ENCODE results near the gene SULT2A1. TPM values are rescaled to one million over a fixed set of nuclear protein-coding genes. Genes with fewer than 3 reads are reported as not detected.
"Not testable (repeated sequence)": the region's sequence is repeated elsewhere in the genome, so short reads cannot be mapped to it uniquely, and the experiment has no call there.

The SULT2A1 gene, protein sequence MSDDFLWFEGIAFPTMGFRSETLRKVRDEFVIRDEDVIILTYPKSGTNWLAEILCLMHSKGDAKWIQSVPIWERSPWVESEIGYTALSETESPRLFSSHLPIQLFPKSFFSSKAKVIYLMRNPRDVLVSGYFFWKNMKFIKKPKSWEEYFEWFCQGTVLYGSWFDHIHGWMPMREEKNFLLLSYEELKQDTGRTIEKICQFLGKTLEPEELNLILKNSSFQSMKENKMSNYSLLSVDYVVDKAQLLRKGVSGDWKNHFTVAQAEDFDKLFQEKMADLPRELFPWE
- not detected for total RNA-seq

DNA sequence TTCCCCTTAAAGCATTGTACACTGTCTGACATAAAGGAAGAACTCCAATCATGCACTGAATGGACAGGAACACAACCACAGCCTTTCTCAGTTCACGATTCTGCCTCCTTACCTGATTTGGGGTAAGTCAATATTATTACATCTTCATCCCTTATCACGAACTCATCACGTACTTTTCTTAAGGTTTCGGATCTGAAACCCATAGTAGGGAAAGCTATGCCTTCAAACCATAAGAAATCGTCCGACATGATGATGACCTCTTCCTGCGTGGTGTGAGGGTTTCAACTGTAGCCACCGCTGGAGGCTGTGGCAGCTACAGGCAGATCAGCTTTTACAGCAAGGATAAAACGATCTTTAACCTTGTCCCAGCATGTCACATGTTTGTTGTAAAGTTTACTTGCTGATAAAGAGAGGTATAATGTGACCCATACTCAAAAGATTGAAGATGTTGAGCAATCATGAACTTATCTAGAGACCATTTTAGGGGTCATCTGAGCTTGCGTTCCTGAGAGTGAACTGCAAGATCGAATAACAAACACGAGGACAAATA, at the start of gene SULT2A1:
TSS of gene SULT2A1 (minus strand) at position 306 of the 550 bp plus-strand sequence. CDS start at position 248, 58 bp downstream.
- DNase-seq (ENCODE audit: low read depth in 2 of 3, low spot score in 2 of 3): no peak

DNA sequence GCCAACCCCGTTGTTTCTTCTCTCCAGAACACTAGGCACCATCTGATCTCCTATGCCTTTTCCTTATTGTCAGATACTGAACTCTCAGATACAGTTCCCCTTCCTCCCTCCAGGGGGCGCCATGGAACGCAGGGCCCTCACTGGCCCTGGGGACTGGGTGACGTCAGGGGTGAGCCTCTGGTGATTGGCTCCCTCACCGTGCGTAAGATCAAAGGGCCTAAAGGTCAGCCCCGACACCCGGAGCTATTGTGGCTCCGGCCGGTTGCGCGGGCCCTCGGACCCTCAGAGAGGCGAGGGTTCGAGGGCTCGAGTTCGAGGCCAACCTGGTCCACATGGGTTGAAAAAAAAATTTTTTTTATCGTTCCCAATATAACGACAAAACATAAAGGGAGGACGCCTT, 42.5 kb upstream of the SULT2A1 start:
- not testable (repeated sequence) for DNase-seq (ENCODE audit: low read depth in 2 of 3, low spot score in 2 of 3)

DNA sequence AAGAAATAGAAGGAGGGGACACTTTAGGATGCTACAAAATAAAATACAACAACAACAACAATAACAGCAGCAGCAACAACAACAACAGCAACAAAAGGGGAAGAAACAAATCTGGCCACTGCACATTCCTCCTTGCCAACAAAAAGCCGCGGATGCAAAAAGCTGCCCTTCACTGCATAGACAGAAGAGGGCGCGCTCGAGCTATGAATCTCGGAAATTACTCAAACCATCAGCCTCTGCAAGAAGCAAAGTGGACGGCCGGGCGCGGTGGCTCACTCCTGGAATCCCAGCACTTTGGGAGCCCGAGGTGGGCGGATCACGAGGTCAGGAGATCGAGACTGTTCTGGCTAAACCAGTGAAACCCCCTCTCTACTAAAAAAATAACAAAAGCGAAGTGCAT, 34.0 kb upstream of the SULT2A1 start:
- not testable (repeated sequence) for DNase-seq (ENCODE audit: low read depth in 2 of 3, low spot score in 2 of 3)

DNA sequence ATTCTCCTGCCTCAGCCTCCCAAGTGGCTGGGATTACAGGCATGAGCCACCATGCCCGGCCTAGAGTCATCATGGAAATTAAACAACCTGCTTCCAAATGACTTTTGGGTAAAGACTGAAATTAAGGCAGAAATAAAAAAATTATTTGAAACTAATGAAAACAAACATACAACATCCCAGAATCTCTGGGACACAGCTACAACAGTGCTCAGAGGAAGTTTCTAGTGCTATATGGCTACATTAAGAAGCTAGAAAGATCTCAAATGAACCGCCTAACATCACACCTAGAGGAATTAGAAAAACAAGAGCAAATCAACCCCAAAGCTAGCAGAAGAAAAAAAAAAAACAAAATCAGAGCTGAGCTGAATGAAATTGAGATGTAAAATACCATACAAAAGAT, 24.1 kb upstream of the SULT2A1 start:
- DNase-seq (ENCODE audit: low read depth in 2 of 3, low spot score in 2 of 3): not testable (repeated sequence)

DNA sequence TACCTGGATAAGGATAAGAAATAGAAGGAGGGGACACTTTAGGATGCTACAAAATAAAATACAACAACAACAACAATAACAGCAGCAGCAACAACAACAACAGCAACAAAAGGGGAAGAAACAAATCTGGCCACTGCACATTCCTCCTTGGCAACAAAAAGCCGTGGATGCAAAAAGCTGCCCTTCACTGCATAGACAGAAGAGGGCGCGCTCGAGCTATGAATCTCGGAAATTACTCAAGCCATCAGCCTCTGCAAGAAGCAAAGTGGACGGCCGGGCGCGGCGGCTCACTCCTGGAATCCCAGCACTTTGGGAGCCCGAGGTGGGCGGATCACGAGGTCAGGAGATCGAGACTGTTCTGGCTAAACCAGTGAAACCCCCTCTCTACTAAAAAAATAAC, 23.2 kb upstream of the SULT2A1 start:
- DNase-seq (ENCODE audit: low read depth in 2 of 3, low spot score in 2 of 3): not testable (repeated sequence)

- DNase-seq (ENCODE audit: low read depth in 2 of 3, low spot score in 2 of 3): no peak
Measured at GRCh38 chr19:47901370-47901769, 15.3 kb upstream of the SULT2A1 start.

DNA sequence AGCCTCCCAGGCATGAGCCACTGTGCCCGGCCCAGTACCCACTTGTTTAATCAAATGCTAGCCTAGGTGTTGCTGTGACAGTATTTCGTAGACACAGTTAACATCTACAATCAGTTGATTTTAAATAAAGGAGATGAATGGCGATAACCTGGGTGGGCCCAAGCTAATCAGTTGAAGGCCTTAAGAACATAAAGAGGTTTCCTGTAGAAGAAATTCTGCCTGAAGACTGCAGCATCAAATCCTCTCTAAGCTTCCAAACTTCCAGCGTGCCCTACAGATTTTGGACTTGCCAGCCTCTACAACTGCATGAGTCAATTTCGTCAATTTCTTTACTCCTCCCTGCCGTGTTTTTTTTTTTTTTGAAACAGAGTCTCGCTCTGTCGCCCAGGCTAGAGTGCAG, 13.2 kb upstream of the SULT2A1 start:
- no peak for DNase-seq (ENCODE audit: low read depth in 2 of 3, low spot score in 2 of 3)

DNA sequence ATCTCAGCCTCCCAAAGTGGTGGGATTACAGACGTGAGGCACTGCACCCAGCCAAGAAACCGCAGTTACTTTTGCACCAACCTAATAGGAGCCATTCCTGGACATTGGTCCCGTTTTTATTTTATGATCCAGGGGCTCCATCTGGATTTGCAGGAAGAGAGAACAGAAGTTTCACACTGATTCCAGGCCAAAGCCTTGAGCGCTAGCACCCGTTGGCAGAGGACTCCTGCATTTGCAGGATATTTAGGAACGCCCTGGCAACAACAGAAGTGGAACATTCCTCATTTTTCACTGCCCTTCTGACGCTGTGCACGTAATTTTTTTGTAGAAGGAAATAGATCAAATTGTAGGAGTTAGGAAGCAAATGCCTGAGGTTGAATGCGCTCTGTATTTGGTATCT, 11.7 kb upstream of the SULT2A1 start:
- DNase-seq (ENCODE audit: low read depth in 2 of 3, low spot score in 2 of 3): no peak

- no peak for DNase-seq (ENCODE audit: low read depth in 2 of 3, low spot score in 2 of 3)
Measured at GRCh38 chr19:47896773-47897172, 10.7 kb upstream of the SULT2A1 start.

DNA sequence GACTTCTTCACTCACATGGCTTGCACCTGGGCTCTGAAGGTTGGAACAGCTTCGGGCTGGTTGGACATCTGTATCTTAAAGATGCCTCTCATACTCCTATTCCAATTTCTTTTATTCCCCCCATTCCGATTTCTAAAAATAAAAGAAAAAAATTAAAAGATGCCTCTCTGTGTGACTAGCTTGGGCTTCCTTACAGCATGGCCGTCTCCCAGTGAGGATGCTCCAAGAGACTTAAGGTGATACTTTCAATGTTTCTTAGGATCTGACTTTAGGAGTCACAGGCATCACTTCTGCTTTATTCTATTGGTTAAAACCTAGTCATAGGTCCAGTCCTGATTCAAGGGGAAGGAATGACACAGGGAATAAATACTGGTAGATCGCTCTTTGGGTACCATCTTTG, 9.9 kb upstream of the SULT2A1 start:
- no peak for DNase-seq (ENCODE audit: low read depth in 2 of 3, low spot score in 2 of 3)

- DNase-seq (ENCODE audit: low read depth in 2 of 3, low spot score in 2 of 3): no peak
Measured at GRCh38 chr19:47895165-47895782, 9.2 kb upstream of the SULT2A1 start.

GRCh38 chr19:47891923-47892666, 6.0 kb upstream of the SULT2A1 start:
- peak in 2 of 3 donors; percentile 72 to 87 for DNase-seq (ENCODE audit: low read depth in 2 of 3, low spot score in 2 of 3)

DNA sequence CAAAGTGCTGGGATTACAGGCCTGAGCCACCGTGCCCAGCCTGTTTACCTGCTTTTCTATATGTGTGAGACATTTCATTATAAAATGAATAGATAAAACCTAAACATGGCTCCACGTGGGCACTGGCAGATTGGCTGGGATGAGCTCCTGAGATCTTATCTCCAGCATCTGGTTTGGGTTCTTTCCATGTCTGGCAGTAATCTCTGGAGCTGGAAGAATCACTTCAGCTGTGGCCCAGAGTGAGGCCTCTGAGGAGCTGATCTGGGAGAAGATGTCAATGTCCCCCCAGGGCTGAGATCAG, 5.5 kb upstream of the SULT2A1 start:
- no peak for DNase-seq (ENCODE audit: low read depth in 2 of 3, low spot score in 2 of 3)

- no peak for DNase-seq (ENCODE audit: low read depth in 2 of 3, low spot score in 2 of 3)
Measured at GRCh38 chr19:47890865-47891621, 4.9 kb upstream of the SULT2A1 start.

DNA sequence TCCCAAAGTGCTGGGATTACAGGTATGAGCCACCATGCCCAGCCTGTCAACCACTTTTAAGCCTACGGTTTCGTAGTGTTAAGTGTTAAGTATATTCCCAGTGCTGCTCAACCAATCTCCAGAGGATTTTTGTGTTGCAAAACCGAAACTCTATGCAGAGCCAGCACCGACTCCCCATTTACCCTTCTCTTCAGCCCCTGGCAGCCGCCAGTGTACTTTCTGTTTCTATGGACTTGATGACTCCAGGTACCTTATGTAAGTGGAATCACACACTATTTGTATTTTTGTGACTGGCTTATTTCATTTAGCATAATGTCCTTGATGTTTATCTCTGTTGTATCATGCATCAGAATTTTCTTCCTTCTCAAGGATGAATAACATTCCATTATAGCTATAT, 1.1 kb downstream of the SULT2A1 start:
- DNase-seq (ENCODE audit: low read depth in 2 of 3, low spot score in 2 of 3): no peak

DNA sequence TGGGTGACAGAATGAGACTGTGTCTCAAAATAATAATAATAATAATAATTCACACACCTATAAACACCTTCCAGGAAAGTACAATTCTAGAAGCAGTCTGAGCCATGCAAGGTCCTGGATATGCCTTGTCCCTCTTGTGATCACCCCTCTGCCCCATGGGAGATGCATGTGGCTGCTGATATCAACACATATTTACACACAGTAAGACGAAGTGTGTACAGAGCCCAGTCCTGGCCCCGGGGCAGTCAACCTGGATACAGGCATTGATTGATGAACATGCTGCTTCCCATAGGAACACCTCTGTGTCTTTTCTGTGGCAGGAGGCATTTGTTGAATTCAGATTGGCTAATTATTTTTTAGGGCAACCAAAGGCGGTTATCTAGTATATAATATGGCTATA, 3.2 kb downstream of the SULT2A1 start:
- no peak for DNase-seq (ENCODE audit: low read depth in 2 of 3, low spot score in 2 of 3)

DNA sequence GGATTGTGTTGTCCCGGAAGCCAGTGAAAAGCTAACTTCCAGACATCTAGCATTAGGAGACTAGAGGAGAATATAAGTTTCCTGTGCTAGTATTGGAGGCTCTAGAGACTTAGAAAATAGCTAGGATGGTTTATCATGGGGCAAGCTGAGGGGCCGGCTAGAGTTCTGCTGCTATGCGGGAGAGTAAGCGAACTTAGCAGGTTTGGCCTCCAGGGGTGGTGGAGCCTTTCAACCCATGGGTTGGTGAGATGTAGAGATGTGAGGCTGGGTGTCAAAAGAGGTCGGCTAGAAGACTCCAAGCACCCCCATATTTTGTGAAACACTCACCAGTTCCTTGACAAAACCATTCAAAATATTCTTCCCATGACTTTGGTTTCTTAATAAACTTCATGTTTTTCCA, 4.4 kb downstream of the SULT2A1 start:
- no peak for DNase-seq (ENCODE audit: low read depth in 2 of 3, low spot score in 2 of 3)

DNA sequence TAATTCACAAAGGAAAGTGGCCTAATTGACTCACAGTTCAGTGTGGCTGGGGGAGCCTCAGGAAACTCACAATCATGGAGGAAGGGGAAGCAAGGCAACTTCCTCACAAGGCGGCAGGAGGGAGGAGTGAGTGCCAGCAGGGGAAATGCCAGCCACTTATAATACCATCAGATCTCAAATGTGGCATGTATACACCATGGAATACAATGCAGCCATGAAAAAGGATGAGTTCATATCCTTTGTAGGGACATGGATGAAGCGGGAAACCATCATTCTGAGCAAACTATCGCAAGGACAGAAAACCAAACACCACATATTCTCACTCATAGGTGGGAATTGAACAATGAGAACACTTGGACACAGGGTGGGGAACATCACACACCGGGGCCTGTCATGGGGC, 6.7 kb downstream of the SULT2A1 start:
- DNase-seq (ENCODE audit: low read depth in 2 of 3, low spot score in 2 of 3): peak in 1 of 3 donors; percentile 44

DNA sequence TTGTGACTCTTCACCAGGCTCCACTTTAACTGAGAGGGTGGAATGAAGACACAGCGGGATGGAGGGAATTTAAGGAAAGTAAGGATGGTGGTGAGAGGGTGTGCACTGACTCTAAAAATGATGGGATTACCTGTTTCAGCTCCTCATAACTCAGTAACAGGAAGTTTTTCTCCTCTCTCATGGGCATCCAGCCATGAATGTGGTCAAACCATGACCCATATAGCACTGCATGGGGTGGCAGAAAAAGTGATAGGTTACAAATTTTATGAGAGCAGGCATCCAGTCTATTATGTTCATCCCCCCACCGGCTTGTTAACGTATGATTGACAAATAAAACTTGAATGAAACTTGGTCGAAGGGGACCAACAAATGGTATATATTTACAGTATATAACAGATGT, 7.2 kb downstream of the SULT2A1 start:
- DNase-seq (ENCODE audit: low read depth in 2 of 3, low spot score in 2 of 3): no peak

GRCh38 chr19:47865166-47865565, 20.9 kb downstream of the SULT2A1 start:
- DNase-seq (ENCODE audit: low read depth in 2 of 3, low spot score in 2 of 3): no peak

- DNase-seq (ENCODE audit: low read depth in 2 of 3, low spot score in 2 of 3): peak; percentile 50 to 85 (median 70)
Measured at GRCh38 chr19:47863514-47863936, 22.6 kb downstream of the SULT2A1 start.
